H4 (cell line): Measurements from ENCODE around the gene ARV1. TPM values are rescaled to one million over a fixed set of nuclear protein-coding genes. Genes with fewer than 3 reads are reported as not detected.

Source experiments
- DNase-seq: peaks from one replicate; pipeline ENCODE4 v3.0.0-alpha.2; 2015; ENCODE audit warnings: low spot score
- total RNA-seq: library from RNA; depleted of rRNA; stranded (reverse); fragments of >200 nt; shearing (Covaris generic); gene quantifications from 2 replicates; pipeline ENCODE4 v1.2.3, GENCODE V29; 2014; rRNA removed

The ARV1 gene
- 35.0 and 35.8 TPM in 2 replicates for total RNA-seq

- DNase-seq, result peak; percentile 98
Measured at GRCh38 chr1:230978491-230979388, at the start of gene ARV1, which contains the start of gene TTC13. ARV1 (plus strand) TSS chr1:230979094; CDS start chr1:230979106, 12 bp downstream. TTC13 (minus strand) TSS chr1:230978861; CDS start chr1:230978830, 31 bp downstream.

DNA sequence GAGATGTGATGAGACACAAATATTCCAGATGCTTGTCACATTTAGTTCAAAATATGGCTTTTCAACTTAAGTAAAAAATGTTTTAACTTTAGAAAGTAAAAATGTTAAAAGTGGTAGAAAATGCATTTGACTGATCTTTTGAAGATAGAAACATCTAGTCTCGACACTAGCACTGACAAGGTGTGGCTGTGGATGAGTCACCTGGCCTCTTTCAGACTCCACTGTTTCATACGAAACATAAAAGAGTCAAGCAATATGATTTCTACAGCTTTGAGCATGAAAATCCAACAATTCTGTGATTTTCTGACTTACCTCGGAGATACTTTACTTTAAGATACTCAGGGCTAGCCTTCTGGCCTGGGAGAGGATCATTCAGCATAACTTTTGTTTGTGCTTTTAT, 47.9 kb upstream of the ARV1 start:
- no peak for DNase-seq

- DNase-seq, result no peak
Measured at GRCh38 chr1:230935852-230936251, 43.0 kb upstream of the ARV1 start.

DNA sequence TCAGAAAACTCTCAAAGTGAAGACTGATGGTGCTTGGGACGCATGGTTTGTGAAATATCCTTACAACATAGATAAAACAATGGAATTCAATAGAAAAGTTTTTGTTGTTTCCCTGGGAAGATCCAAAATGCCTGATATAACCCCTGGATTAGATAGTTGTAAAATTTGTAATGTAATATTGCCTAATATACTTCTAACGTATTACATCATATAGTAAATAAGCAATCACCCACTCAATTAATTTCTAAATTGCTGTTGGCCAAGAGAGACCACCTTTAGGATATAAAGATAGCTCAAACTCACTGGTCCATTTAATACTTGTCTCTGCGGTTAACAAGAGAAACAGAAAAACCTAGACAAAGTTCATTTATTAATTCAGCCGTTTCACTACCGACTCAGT, 42.4 kb upstream of the ARV1 start:
- DNase-seq, result no peak

- DNase-seq, result no peak
Measured at GRCh38 chr1:230937371-230937770, 41.5 kb upstream of the ARV1 start.

- DNase-seq, result no peak
Measured at GRCh38 chr1:230938924-230939368, 39.9 kb upstream of the ARV1 start.

GRCh38 chr1:230939806-230940489, 38.9 kb upstream of the ARV1 start:
- DNase-seq, result no peak

GRCh38 chr1:230940848-230941247, 38.0 kb upstream of the ARV1 start:
- no peak for DNase-seq

GRCh38 chr1:230943048-230943593, 35.8 kb upstream of the ARV1 start:
- no peak for DNase-seq

DNA sequence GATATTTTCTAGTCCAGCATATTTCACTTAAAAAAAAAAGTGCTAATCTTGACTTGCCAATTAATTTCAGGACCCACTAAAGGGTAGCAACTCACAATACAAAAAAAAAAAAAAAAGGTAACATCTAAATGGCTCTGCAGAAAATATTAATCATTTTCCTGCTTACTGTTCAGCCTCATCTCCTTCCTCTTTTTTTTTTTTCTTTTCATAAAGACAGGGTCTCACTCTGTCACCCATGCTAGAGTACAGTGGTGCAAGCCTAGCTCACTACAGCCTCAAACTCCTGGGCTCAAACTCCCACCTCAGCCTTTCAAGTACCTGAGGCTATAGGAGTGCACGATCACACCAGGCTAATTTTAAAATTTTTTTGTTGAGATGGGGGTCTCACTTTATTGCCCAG, 30.6 kb upstream of the ARV1 start:
- DNase-seq, result no peak

DNA sequence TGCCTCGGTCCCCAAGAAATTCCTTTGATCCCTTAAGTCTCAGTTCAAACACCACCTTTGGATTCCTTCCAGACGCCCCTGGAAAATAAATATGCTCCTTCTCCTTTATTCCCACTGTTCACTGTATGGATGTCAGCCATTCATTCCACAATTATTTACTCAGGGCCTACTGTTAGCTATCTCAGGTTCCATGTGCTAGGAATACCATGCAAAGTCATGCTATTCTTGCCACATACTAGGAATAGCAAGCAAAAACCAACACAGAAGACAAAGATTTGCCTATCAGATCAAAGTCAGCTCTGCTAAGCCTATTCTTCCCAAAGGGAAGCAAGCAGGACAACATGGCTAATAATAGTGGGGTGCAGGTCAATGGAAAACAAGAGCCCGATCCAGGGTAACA, 30.0 kb upstream of the ARV1 start:
- no peak for DNase-seq

DNA sequence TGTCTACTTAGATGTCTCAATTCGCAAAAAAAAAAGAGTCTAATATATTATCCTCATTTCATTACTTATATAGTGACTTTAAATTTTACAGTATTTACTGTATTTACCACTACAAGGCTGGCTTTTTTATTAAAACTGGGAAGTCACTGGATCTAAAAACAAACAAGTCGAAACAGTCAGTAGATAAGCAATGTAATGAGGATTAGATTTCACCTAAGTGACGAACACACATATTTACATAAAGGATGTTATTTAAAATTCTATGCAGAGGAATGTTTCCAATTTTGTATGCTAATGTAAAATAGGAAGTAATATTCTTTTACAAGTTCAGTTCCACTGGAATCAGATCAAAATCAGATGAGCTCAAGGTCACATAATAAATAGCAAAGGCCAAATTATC, 28.5 kb upstream of the ARV1 start:
- DNase-seq, result no peak

DNA sequence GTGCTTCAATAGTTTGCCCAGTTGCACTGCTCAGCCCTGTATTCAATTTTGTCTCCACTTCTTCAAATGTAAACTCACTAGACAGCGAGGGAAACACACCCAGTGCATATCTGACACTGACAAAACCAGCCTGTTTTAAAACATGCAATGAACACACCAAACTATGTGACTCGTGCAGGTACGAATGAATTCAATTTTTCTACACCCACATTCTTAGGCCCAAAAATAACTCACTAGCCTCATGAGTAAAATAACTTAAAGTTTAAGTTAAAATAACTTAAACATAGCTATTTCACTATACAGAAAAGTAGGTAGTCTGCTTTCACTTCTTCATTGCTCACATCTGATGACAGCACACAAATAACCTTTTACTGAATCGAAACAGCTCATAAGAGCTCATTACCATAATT, 21.3 kb upstream of the ARV1 start:
- DNase-seq, result no peak

DNA sequence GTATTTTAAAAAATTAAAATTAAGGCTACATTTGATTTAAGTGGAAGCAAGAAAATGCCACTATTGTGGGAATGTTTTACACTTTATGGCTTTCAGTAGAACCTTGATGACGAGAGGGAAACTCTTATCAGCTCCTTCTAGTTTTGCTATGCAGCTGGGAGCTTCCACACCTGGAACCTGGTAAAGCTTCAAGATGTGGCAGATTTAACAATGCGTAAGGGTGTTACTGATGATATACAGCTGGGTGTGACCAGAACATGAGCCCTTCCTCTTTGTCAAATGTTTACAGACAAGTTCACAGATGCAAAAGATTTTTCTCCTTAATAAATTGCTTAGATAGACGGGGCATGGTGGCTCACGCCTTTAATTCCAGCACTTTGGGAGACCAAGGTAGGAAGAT, 20.5 kb upstream of the ARV1 start:
- no peak for DNase-seq

DNA sequence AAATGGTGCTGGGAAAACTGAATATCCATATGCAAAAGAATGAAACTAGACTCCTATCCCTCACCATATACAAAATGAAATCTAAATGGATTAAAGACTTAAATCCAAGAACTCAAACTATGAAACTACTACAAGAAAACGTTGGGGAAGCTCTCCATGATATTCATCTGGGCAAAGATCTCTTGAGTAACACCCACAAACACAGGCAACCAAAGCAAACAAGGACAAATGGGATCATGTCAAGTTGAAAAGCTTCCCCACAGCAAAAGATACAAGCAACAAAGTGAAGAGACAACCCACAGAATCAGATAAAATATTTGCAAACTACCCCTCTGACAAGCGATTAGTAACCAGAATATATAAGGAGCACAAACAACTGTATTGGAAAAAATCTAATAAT, 14.0 kb upstream of the ARV1 start:
- DNase-seq, result no peak

DNA sequence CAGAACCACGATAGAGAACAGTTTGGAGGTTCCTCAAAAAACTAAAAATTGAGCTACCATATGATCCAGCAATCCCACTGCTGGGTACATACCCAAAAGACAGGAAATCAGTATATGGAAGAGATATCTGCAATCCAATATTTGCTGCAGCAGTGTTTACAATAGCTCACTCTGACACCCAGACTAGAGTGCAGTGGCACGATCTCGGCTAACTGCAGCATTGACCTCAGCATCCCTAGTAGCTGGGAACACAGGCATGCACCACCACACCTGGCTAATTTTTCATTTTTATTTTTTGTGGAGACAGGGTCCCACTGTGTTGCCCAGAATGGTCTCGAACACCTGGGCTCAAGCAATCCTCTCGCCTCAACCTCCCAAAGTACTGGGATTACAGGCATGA, 13.4 kb upstream of the ARV1 start:
- no peak for DNase-seq

GRCh38 chr1:230966358-230966873, 12.5 kb upstream of the ARV1 start:
- no peak for DNase-seq

DNA sequence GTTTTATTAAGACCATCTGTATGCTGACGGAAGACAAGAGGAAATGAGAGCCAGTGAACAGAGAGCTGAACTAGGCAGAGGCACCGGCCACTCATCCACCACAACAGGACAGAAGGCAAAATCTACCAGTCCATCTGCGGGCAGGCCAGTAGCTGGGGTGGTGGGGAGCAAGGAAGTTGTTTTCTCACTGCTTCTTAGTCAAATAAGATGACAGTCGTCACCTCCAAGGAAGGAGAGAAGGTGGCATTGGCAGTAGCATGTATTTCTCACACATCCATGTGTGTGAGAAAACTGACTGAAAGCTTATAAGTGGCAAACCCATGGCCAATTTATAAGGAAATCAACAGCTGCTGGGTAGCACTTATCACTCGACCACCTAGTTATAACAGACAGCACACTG, 8.5 kb upstream of the ARV1 start:
- no peak for DNase-seq

GRCh38 chr1:230971771-230972170, 7.1 kb upstream of the ARV1 start:
- no peak for DNase-seq

DNA sequence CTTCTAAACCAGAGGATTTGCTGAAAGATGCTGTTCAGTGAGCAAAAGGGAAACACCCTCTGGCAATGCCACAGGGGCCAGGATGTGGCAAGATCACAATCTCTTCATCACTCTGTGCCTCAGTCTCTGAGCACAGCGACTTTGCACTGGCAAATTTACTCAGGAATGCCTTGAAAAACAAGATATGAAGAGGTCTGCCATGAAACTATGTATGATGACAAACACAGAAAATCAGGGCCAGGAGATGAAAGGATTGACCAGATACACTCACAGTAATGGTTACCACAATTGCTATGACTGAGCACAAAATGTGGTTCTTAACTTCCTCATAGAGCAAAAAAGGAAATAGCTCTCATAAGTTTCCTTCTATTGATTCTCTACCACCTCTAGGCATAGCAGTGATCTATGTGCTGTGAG, 6.0 kb upstream of the ARV1 start:
- DNase-seq, result no peak

GRCh38 chr1:230975636-230976035, 3.3 kb upstream of the ARV1 start:
- no peak for DNase-seq

DNA sequence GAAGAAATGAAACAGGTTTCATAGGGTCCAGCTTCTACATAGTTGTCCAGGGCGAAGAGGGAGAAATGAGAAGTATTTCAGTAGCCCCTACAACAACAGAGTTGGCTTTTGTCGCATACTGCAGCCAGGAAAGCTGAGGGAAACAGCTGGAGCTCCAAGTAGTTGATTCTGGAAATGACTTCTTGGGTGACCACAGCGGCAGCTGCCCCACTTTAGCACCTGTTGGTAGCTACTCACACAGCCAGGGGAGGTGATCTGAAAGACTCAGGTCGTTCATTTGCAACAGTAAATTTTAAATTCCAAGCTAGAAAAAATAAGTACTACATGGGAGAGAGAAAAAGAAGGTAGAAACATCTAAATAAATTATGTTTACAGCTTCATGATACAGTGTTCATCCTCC, 2.5 kb upstream of the ARV1 start:
- no peak for DNase-seq
